Endodermal cell (in vitro differentiated cells): ENCODE results near the gene SCD. TPM values are rescaled to one million over a fixed set of nuclear protein-coding genes. Genes with fewer than 3 reads are reported as not detected.

Source experiments
- DNase-seq: peaks from one replicate; pipeline ENCODE4 v3.0.0-alpha.2; 2017
- H3K27ac ChIP-seq: 2 replicates; pipeline ENCODE4 v1.5.1; 2013; ENCODE audit warnings: mild to moderate bottlenecking, low read depth, low read length, moderate library complexity
- H3K27me3 ChIP-seq: 2 replicates; pipeline ENCODE4 v1.6.1; 2013; ENCODE audit warnings: mild to moderate bottlenecking, low read length, moderate library complexity; ENCODE audit not compliant: insufficient read depth, control insufficient read depth, poor library complexity, severe bottlenecking
- H3K36me3 ChIP-seq: 2 replicates; pipeline ENCODE4 v1.7.0; 2013; ENCODE audit warnings: mild to moderate bottlenecking, low read length, moderate library complexity; ENCODE audit not compliant: control insufficient read depth, insufficient read depth
- H3K4me1 ChIP-seq: one replicate; pipeline ENCODE4 v1.7.0; 2013; ENCODE audit warnings: low read length; ENCODE audit not compliant: control insufficient read depth, insufficient read depth
- H3K4me3 ChIP-seq: 2 replicates; pipeline ENCODE4 v1.5.1; 2013; ENCODE audit warnings: mild to moderate bottlenecking, low read length, moderate library complexity
- H3K9ac ChIP-seq: 2 replicates; pipeline ENCODE4 v1.6.1; 2013; ENCODE audit warnings: mild to moderate bottlenecking, low read length, moderate library complexity; ENCODE audit not compliant: poor library complexity, severe bottlenecking; ENCODE audit errors: extremely low read depth
- H3K9me3 ChIP-seq: 2 replicates; pipeline ENCODE4 v1.6.1; 2013; ENCODE audit warnings: mild to moderate bottlenecking, low read length, moderate library complexity; ENCODE audit not compliant: control insufficient read depth
- H3K27ac Mint-ChIP-seq: 2 replicates; pipeline ENCODE4 v1.8.0; 2020; ENCODE audit warnings: mixed read lengths
- H3K27me3 Mint-ChIP-seq: 2 replicates; pipeline ENCODE4 v1.8.0; 2021; ENCODE audit warnings: mild to moderate bottlenecking, mixed read lengths; ENCODE audit not compliant: insufficient read depth
- H3K36me3 Mint-ChIP-seq: 2 replicates; pipeline ENCODE4 v1.8.0; 2020; ENCODE audit warnings: low read depth, mixed read lengths
- H3K4me1 Mint-ChIP-seq: 2 replicates; pipeline ENCODE4 v1.8.0; 2020; ENCODE audit warnings: mixed read lengths
- H3K4me3 Mint-ChIP-seq: 2 replicates; pipeline ENCODE4 v1.8.0; 2020; ENCODE audit warnings: mild to moderate bottlenecking, moderate library complexity, mixed read lengths
- H3K9me3 Mint-ChIP-seq: 2 replicates; pipeline ENCODE4 v1.8.0; 2020; ENCODE audit warnings: mild to moderate bottlenecking, mixed read lengths
- CTCF ChIP-seq: fragments of 200-600 bp; sonication (generic); conservative IDR thresholded peaks from 2 replicates; pipeline ENCODE4 v1.5.0; 2021; ENCODE audit warnings: antibody characterized with exemption, mild to moderate bottlenecking
- WGBS, 2 experiments: methylation state at CpG; one replicate each; pipeline versions ENCODE4 v1.1.5 to v1.1.7; 2013; ENCODE audit warnings: missing lambda C conversion rate in 2 of 2, mixed read lengths in 1 of 2; ENCODE audit not compliant: insufficient coverage in 1 of 2, insufficient read length in 1 of 2; 5-methylcytosine and 5-hydroxymethylcytosine counted together
- total RNA-seq, 2 donors: library from RNA; stranded (reverse); fragmentation: NEBNext Ultra II Directional in 1 of 2; extraction: Animal tissue kit (Norgen Biotek cat#: 25700) in 1 of 2; gene quantifications; 2 replicates in 1 of 2; 3 replicates in 1 of 2; pipeline ENCODE4 v1.2.1, GENCODE V29; 2021

Gene SCD
- total RNA-seq, 2 donors from 2014 or later: 369 to 442 TPM

GRCh38 chr10:100334762-100335161, 12.3 kb upstream of the SCD start:
- no peaks in the 10 kb centered on the region for H3K36me3 Mint-ChIP-seq
- peaks cover 40% of the 10 kb centered on the region for H3K27me3 ChIP-seq
- no peak overlapping the region for H3K4me3 ChIP-seq
- H3K27ac ChIP-seq: no peak overlapping the region
- WGBS, 2 experiments: 92 to 93% methylated on average over 6 to 9 of the region's 9 CpGs
- no peak overlapping the region for H3K9ac ChIP-seq
- TF ChIP-seq CTCF: no peak
- H3K27ac Mint-ChIP-seq: no peak overlapping the region
- H3K4me3 Mint-ChIP-seq: no peak overlapping the region
- H3K4me1 Mint-ChIP-seq: no peaks in the 10 kb centered on the region
- no peaks in the 10 kb centered on the region for H3K4me1 ChIP-seq
- H3K27me3 Mint-ChIP-seq: peaks cover 31% of the 10 kb centered on the region
- no peaks in the 10 kb centered on the region for H3K9me3 ChIP-seq
- no peaks in the 10 kb centered on the region for H3K36me3 ChIP-seq
- DNase-seq: no peak
- no peaks in the 10 kb centered on the region for H3K9me3 Mint-ChIP-seq

GRCh38 chr10:100338434-100339036, 8.5 kb upstream of the SCD start:
- WGBS, 2 experiments: 56 to 83% methylated on average over 2 to 4 of the region's 4 CpGs
- TF ChIP-seq CTCF: peak; percentile 93
- Histone ChIP-seq H3K27ac (no peak overlapping the region), H3K27me3 (peaks cover 14% of the 10 kb centered on the region), H3K9ac (no peak overlapping the region), H3K4me3 (no peak overlapping the region), H3K4me1 (peaks cover 5% of the 10 kb centered on the region), H3K9me3 (no peaks in the 10 kb centered on the region), H3K36me3 (no peaks in the 10 kb centered on the region)
- H3K4me3 Mint-ChIP-seq: no peak overlapping the region
- DNase-seq: peak; percentile 93
- no peaks in the 10 kb centered on the region for H3K9me3 Mint-ChIP-seq
- H3K4me1 Mint-ChIP-seq: peaks cover 26% of the 10 kb centered on the region
- H3K27me3 Mint-ChIP-seq: peaks cover 15% of the 10 kb centered on the region
- no peaks in the 10 kb centered on the region for H3K36me3 Mint-ChIP-seq
- no peak overlapping the region for H3K27ac Mint-ChIP-seq

GRCh38 chr10:100339236-100339635, 7.8 kb upstream of the SCD start:
- Histone ChIP-seq H3K9ac (no peak overlapping the region), H3K27ac (no peak overlapping the region), H3K4me3 (no peak overlapping the region), H3K36me3 (no peaks in the 10 kb centered on the region), H3K4me1 (peaks cover 5% of the 10 kb centered on the region), H3K27me3 (peaks cover 7% of the 10 kb centered on the region), H3K9me3 (no peaks in the 10 kb centered on the region)
- WGBS, 2 experiments: 58 to 74% methylated on average over 3 to 5 of the region's 5 CpGs
- Mint-ChIP-seq H3K9me3 (no peaks in the 10 kb centered on the region), H3K4me3 (no peak overlapping the region), H3K4me1 (peaks cover 26% of the 10 kb centered on the region), H3K36me3 (no peaks in the 10 kb centered on the region), H3K27ac (no peak overlapping the region), H3K27me3 (peaks cover 9% of the 10 kb centered on the region)
- no peak for TF ChIP-seq CTCF
- no peak for DNase-seq
